Measurements from ENCODE around the gene SLIT1. TPM values are rescaled to one million over a fixed set of nuclear protein-coding genes. Genes with fewer than 3 reads are reported as not detected.

The SLIT1 gene
- total RNA-seq, 1 donor from 2014 or later = under 0.01 TPM

GRCh38 chr10:97228775-97229157 lies 43.0 kb upstream of the SLIT1 start:
- FAIRE-seq = peak; percentile 23
- Histone ChIP-seq H3K36me3 (ENCODE audit: control insufficient read depth, insufficient read depth, low read length) (no peaks in the 10 kb centered on the region), H3K4me3 (ENCODE audit: low read depth, low read length) (no peak overlapping the region), H3K27me3 (ENCODE audit: control insufficient read depth, insufficient read depth, low read length) (no peaks in the 10 kb centered on the region)
- no peak for DNase-seq (ENCODE audit: low read depth)
- no peak for TF ChIP-seq CTCF (IDR thresholded peaks at IDR 0.05; ENCODE audit: insufficient read depth, low read length, severe bottlenecking)

- H3K4me3 ChIP-seq (ENCODE audit: low read depth, low read length) = no peak overlapping the region
- no peaks in the 10 kb centered on the region for H3K27me3 ChIP-seq (ENCODE audit: control insufficient read depth, insufficient read depth, low read length)
- DNase-seq (ENCODE audit: low read depth) = no peak
- TF ChIP-seq CTCF (IDR thresholded peaks at IDR 0.05; ENCODE audit: insufficient read depth, low read length, severe bottlenecking) = no peak
- no peaks in the 10 kb centered on the region for H3K36me3 ChIP-seq (ENCODE audit: control insufficient read depth, insufficient read depth, low read length)
- no peak for FAIRE-seq
Observed at GRCh38 chr10:97228130-97228774, 42.5 kb upstream of the SLIT1 start.

- no peak overlapping the region for H3K4me3 ChIP-seq (ENCODE audit: low read depth, low read length)
- FAIRE-seq (no peak), DNase-seq (ENCODE audit: low read depth) (no peak)
- no peak for TF ChIP-seq CTCF (IDR thresholded peaks at IDR 0.05; ENCODE audit: insufficient read depth, low read length, severe bottlenecking)
- no peaks in the 10 kb centered on the region for H3K27me3 ChIP-seq (ENCODE audit: control insufficient read depth, insufficient read depth, low read length)
- H3K36me3 ChIP-seq (ENCODE audit: control insufficient read depth, insufficient read depth, low read length) = no peaks in the 10 kb centered on the region
Observed at GRCh38 chr10:97226398-97226797, 40.6 kb upstream of the SLIT1 start.

GRCh38 chr10:97224483-97225435 lies 39.0 kb upstream of the SLIT1 start:
- H3K36me3 ChIP-seq (ENCODE audit: control insufficient read depth, insufficient read depth, low read length) = no peaks in the 10 kb centered on the region
- no peak for FAIRE-seq
- DNase-seq (ENCODE audit: low read depth) = no peak
- H3K27me3 ChIP-seq (ENCODE audit: control insufficient read depth, insufficient read depth, low read length) = no peaks in the 10 kb centered on the region
- H3K4me3 ChIP-seq (ENCODE audit: low read depth, low read length) = no peak overlapping the region
- no peak for TF ChIP-seq CTCF (IDR thresholded peaks at IDR 0.05; ENCODE audit: insufficient read depth, low read length, severe bottlenecking)

- TF ChIP-seq CTCF (IDR thresholded peaks at IDR 0.05; ENCODE audit: insufficient read depth, low read length, severe bottlenecking) = no peak
- Histone ChIP-seq H3K27me3 (ENCODE audit: control insufficient read depth, insufficient read depth, low read length) (no peaks in the 10 kb centered on the region), H3K4me3 (ENCODE audit: low read depth, low read length) (no peak overlapping the region), H3K36me3 (ENCODE audit: control insufficient read depth, insufficient read depth, low read length) (no peaks in the 10 kb centered on the region)
- FAIRE-seq (no peak), DNase-seq (ENCODE audit: low read depth) (no peak)
Observed at GRCh38 chr10:97222326-97222961, 36.7 kb upstream of the SLIT1 start.
